H1 (cell line): ENCODE measurements around the gene FBXO47. TPM values are rescaled to one million over a fixed set of nuclear protein-coding genes. Genes with fewer than 3 reads are reported as not detected.

Experiments
- CTCF ChIA-PET: fragments of 300-600 bp; sonication (Branson Sonifier 250); formaldehyde crosslinking; loops from one replicate; lab custom pipeline; 2021; ENCODE audit not compliant: partially characterized antibody; lab: Charles Lee
- POLR2A ChIA-PET: fragments of 300-600 bp; sonication (Branson Sonifier 250); formaldehyde crosslinking; loops from one replicate; lab custom pipeline; 2021; ENCODE audit warnings: inconsistent platforms; ENCODE audit not compliant: partially characterized antibody; lab: Charles Lee
- DNase-seq, 2 experiments: peaks; one replicate each; pipeline versions ENCODE4 v3.0.0 to v3.0.0-alpha.2; 2010 to 2022; ENCODE audit warnings: low spot score in 2 of 2, low read depth in 1 of 2, mixed read lengths in 1 of 2
- FAIRE-seq: peaks from 2 replicates; lab custom pipeline; 2011; peaks lifted over from hg19 to GRCh38; lab: Jason Lieb, UNC
- H2AFZ ChIP-seq: 2 replicates; pipeline ENCODE4 v1.8.1; 2012; ENCODE audit warnings: low read length, inconsistent platforms
- H2AK5ac ChIP-seq: 2 replicates; pipeline ENCODE4 v1.6.1; 2013; ENCODE audit warnings: low read depth, low read length
- H2BK120ac ChIP-seq: replicated peaks from 2 replicates; pipeline ENCODE3; 2013; ENCODE audit warnings: low read depth, low read length, inconsistent platforms
- H2BK12ac ChIP-seq: 2 replicates; pipeline ENCODE4 v1.6.1; 2013; ENCODE audit warnings: low read depth, low read length
- H2BK15ac ChIP-seq: 2 replicates; pipeline ENCODE4 v1.6.1; 2013; ENCODE audit warnings: low read length
- H2BK20ac ChIP-seq: 2 replicates; pipeline ENCODE4 v1.6.1; 2013; ENCODE audit warnings: low read length
- H2BK5ac ChIP-seq: 2 replicates; pipeline ENCODE4 v1.6.1; 2013; ENCODE audit warnings: low read depth, low read length
- H3K14ac ChIP-seq: 2 replicates; pipeline ENCODE4 v1.6.1; 2013; ENCODE audit warnings: inconsistent platforms; ENCODE audit not compliant: insufficient read length
- H3K18ac ChIP-seq: 2 replicates; pipeline ENCODE4 v1.6.1; 2013; ENCODE audit warnings: low read length; ENCODE audit errors: extremely low read depth
- H3K23ac ChIP-seq: 2 replicates; pipeline ENCODE4 v1.6.1; 2013; ENCODE audit warnings: inconsistent platforms; ENCODE audit not compliant: insufficient read length
- H3K23me2 ChIP-seq: 2 replicates; pipeline ENCODE4 v1.6.1; 2013; ENCODE audit warnings: low read depth, low read length
- H3K27ac ChIP-seq: 2 replicates; pipeline ENCODE4 v1.6.1; 2011; ENCODE audit warnings: low read depth, low read length, inconsistent platforms
- H3K27me3 ChIP-seq, 4 experiments: replicated peaks in 1 of 4; 1 replicate in 1 of 4; 2 replicates in 3 of 4; pipeline versions ENCODE4 v1.6.1 to v1.8.1; 2011 to 2013; ENCODE audit warnings: low read length in 3 of 4, mild to moderate bottlenecking in 3 of 4, inconsistent platforms in 2 of 4, mixed read lengths in 2 of 4, moderate library complexity in 1 of 4; ENCODE audit not compliant: control insufficient read depth in 3 of 4, insufficient read depth in 3 of 4; ENCODE audit errors: extremely low read depth in 1 of 4
- H3K36me3 ChIP-seq, 4 experiments: 2 replicates each; pipeline versions ENCODE4 v1.6.1 to v1.8.1; 2011 to 2013; ENCODE audit warnings: mild to moderate bottlenecking in 4 of 4, low read length in 3 of 4, moderate library complexity in 2 of 4, control low read depth in 1 of 4, inconsistent platforms in 1 of 4; ENCODE audit not compliant: insufficient read depth in 4 of 4, control insufficient read depth in 2 of 4
- H3K4ac ChIP-seq: replicated peaks from 2 replicates; pipeline ENCODE3; 2013; ENCODE audit warnings: low read length, low read depth, mixed read lengths, inconsistent platforms; ENCODE audit not compliant: insufficient read length
- H3K4me1 ChIP-seq, 4 experiments: replicated peaks in 1 of 4; 1 replicate in 1 of 4; 2 replicates in 3 of 4; pipeline versions ENCODE4 v1.6.1 to v1.8.1; 2011 to 2013; ENCODE audit warnings: low read length in 3 of 4, inconsistent platforms in 2 of 4, mixed read lengths in 1 of 4; ENCODE audit not compliant: insufficient read depth in 4 of 4, control insufficient read depth in 3 of 4
- H3K4me2 ChIP-seq, 2 experiments: 2 replicates each; pipeline versions ENCODE4 v1.6.1 to v1.8.1; 2011 to 2013; ENCODE audit warnings: low read depth in 2 of 2, low read length in 2 of 2, control low read depth in 1 of 2, inconsistent platforms in 1 of 2, mild to moderate bottlenecking in 1 of 2; ENCODE audit not compliant: insufficient read depth in 1 of 2
- H3K4me3 ChIP-seq, 4 experiments: fragments of 200-600, 300-600 bp in 1 of 4; sonication (generic), shearing (Covaris generic), sonication (Bioruptor Twin) in 1 of 4; 2 replicates each; pipeline versions ENCODE4 v1.5.1 to v1.8.1; 2011 to 2016; ENCODE audit warnings: low read length in 4 of 4, low read depth in 3 of 4, control low read depth in 2 of 4, inconsistent platforms in 2 of 4, mild to moderate bottlenecking in 2 of 4, mixed read lengths in 1 of 4, moderate library complexity in 1 of 4; ENCODE audit not compliant: insufficient read depth in 2 of 4; ENCODE audit errors: extremely low read depth in 1 of 4
- H3K56ac ChIP-seq: replicated peaks from 2 replicates; pipeline ENCODE3; 2013; ENCODE audit warnings: low read depth, mild to moderate bottlenecking, mixed read lengths, low read length, inconsistent platforms; ENCODE audit not compliant: insufficient read length
- H3K79me1 ChIP-seq: 2 replicates; pipeline ENCODE4 v1.6.1; 2013; ENCODE audit warnings: low read depth, low read length, control low read depth
- H3K79me2 ChIP-seq, 2 experiments: 2 replicates each; pipeline versions ENCODE4 v1.6.1 to v1.8.1; 2012 to 2013; ENCODE audit warnings: low read length in 2 of 2, mild to moderate bottlenecking in 2 of 2, inconsistent platforms in 1 of 2; ENCODE audit not compliant: insufficient read depth in 2 of 2, control insufficient read depth in 1 of 2
- H3K9ac ChIP-seq, 4 experiments: replicated peaks in 1 of 4; 1 replicate in 1 of 4; 2 replicates in 3 of 4; pipeline versions ENCODE4 v1.6.1 to v1.8.1; 2011 to 2013; ENCODE audit warnings: low read depth in 3 of 4, low read length in 3 of 4, control low read depth in 2 of 4, mild to moderate bottlenecking in 2 of 4, moderate library complexity in 2 of 4, inconsistent platforms in 1 of 4; ENCODE audit errors: extremely low read depth in 1 of 4
- H3K9me3 ChIP-seq, 2 experiments: 2 replicates each; pipeline versions ENCODE4 v1.6.1 to v1.8.1; 2012 to 2013; ENCODE audit warnings: mild to moderate bottlenecking in 2 of 2, moderate library complexity in 2 of 2, control low read depth in 1 of 2, inconsistent platforms in 1 of 2, low read depth in 1 of 2, low read length in 1 of 2, mixed read lengths in 1 of 2; ENCODE audit not compliant: insufficient read depth in 2 of 2
- H4K20me1 ChIP-seq, 2 experiments: replicated peaks in 1 of 2; 2 replicates each; pipeline versions ENCODE3 to v1.8.1; 2011 to 2013; ENCODE audit warnings: inconsistent platforms in 2 of 2, low read length in 2 of 2, mild to moderate bottlenecking in 1 of 2; ENCODE audit not compliant: insufficient read depth in 2 of 2, control insufficient read depth in 1 of 2
- H4K5ac ChIP-seq: 2 replicates; pipeline ENCODE4 v1.6.1; 2013; ENCODE audit warnings: low read length, low read depth, mixed read lengths, inconsistent platforms; ENCODE audit not compliant: insufficient read length
- H4K8ac ChIP-seq: 2 replicates; pipeline ENCODE4 v1.8.0; 2013; ENCODE audit warnings: mild to moderate bottlenecking, moderate library complexity, low read length, inconsistent platforms; ENCODE audit not compliant: insufficient read depth; ENCODE audit errors: extremely low read depth
- H4K91ac ChIP-seq: replicated peaks from 2 replicates; pipeline ENCODE3; 2013; ENCODE audit warnings: low read length, mixed read lengths, inconsistent platforms; ENCODE audit not compliant: insufficient read length
- CREB1 ChIP-seq: IDR thresholded peaks from 2 replicates; pipeline ENCODE4 v1.6.1; 2012; ENCODE audit warnings: inconsistent platforms
- EGR1 ChIP-seq: IDR thresholded peaks from 2 replicates; pipeline ENCODE4 v1.6.1; 2011; ENCODE audit warnings: low read depth, low read length, borderline replicate concordance
- EZH2 ChIP-seq: fragments of 200-600 bp; sonication (generic); IDR thresholded peaks from 2 replicates; pipeline ENCODE4 v1.7.1; 2012; ENCODE audit warnings: low read depth, mild to moderate bottlenecking, moderate library complexity, low read length, inconsistent platforms; ENCODE audit not compliant: severe bottlenecking
- FOSL1 ChIP-seq: IDR thresholded peaks from 2 replicates; pipeline ENCODE4 v1.6.1; 2011; ENCODE audit warnings: mild to moderate bottlenecking, low read depth, low read length, moderate library complexity; ENCODE audit not compliant: insufficient read depth
- HDAC6 ChIP-seq: IDR thresholded peaks from one replicate; pipeline ENCODE4 v1.7.1; 2012; ENCODE audit warnings: low read depth, mild to moderate bottlenecking, inconsistent platforms, low read length, moderate library complexity
- KDM1A ChIP-seq: fragments of 200-600, 300-600 bp; sonication (generic); IDR thresholded peaks from 2 replicates; pipeline ENCODE4 v1.7.1; 2016; ENCODE audit warnings: mild to moderate bottlenecking, low read length, borderline replicate concordance
- KDM5A ChIP-seq: fragments of 200-600 bp; IDR thresholded peaks from 2 replicates; pipeline ENCODE4 v1.7.1; 2012; ENCODE audit warnings: mild to moderate bottlenecking, low read length, inconsistent platforms, mixed read lengths
- RBBP5 ChIP-seq: IDR thresholded peaks from 2 replicates; pipeline ENCODE4 v1.7.1; 2012; ENCODE audit warnings: low read depth, mild to moderate bottlenecking, inconsistent platforms, low read length, moderate library complexity, borderline replicate concordance
- SIRT6 ChIP-seq: IDR thresholded peaks from one replicate; pipeline ENCODE4 v1.7.1; 2012; ENCODE audit warnings: low read length, inconsistent platforms
- SP2 ChIP-seq: IDR thresholded peaks from 2 replicates; pipeline ENCODE4 v1.6.1; 2012; ENCODE audit warnings: mild to moderate bottlenecking, low read length, inconsistent platforms
- SRF ChIP-seq: IDR thresholded peaks from 2 replicates; pipeline ENCODE4 v1.6.1; 2011; ENCODE audit warnings: mild to moderate bottlenecking, low read depth, low read length, moderate library complexity
- SUZ12 ChIP-seq: fragments of 200-600 bp; sonication (generic); IDR thresholded peaks from 2 replicates; pipeline ENCODE4 v1.6.1; 2012; ENCODE audit warnings: mild to moderate bottlenecking, inconsistent platforms, low read length, moderate library complexity, mixed read lengths
- WGBS, 2 experiments: shearing (Covaris generic) in 1 of 2; methylation state at CpG; one replicate each; pipeline versions ENCODE4 v1.1.6 to v1.1.7; 2013 to 2015; ENCODE audit warnings: low lambda C conversion rate in 2 of 2, mixed read lengths in 2 of 2, inconsistent platforms in 1 of 2, low coverage in 1 of 2, missing lambda C conversion rate in 1 of 2; ENCODE audit not compliant: insufficient replicate concordance in 2 of 2, insufficient coverage in 1 of 2, insufficient read length in 1 of 2; ENCODE audit errors: extremely low coverage in 1 of 2, missing lambda C conversion rate in 1 of 2; 5-methylcytosine and 5-hydroxymethylcytosine counted together
- polyA plus RNA-seq, 7 experiments: library from polyadenylated mRNA; depleted of rRNA in 3 of 7; stranded (reverse) in 5 of 7; unstranded in 2 of 7; fragments of >200 nt in 5 of 7; fragments of 200-250 nt in 2 of 7; gene quantifications; 1 replicate in 5 of 7; 2 replicates in 1 of 7; 4 replicates in 1 of 7; pipeline versions ENCODE4 v1.2.1 to v1.2.3, GENCODE V29; 2011 to 2013; ENCODE audit warnings: missing spikeins in 2 of 7, mixed read lengths in 2 of 7
- total RNA-seq: library from RNA; stranded (reverse); fragmentation: NEBNext Ultra II Directional; extraction: Animal tissue kit (Norgen Biotek cat#: 25700); gene quantifications from 2 replicates; pipeline ENCODE4 v1.2.1, GENCODE V29; 2021

Gene FBXO47
- total and polyA plus RNA-seq, 2 of the 8 experiments (the other 6 are each of a cell fraction or from before 2014, with no cell fraction given) = not detected

DNA sequence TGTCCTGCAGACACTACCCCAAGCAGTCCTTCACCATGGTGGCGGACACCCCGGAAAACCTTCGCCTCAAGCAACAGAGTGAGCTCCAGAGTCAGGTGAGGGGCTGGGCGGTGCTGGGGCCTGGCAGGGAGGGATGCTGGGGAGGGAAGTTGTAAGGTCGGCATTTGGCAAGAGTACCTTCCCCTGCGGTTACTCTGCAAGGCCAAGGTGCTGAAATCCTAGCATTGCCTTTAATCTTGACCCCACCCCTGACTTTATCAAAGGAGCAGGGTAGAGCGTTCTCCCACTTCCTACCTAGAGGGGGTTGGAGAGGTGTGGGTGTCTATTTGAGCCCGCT is 76.8 kb downstream of the FBXO47 start:
- 86% methylated on average over 8 of the region's 8 CpGs; no CpG with 5 or more reads in 1 of the 2 experiments for WGBS, 2 experiments
- peaks cover 2 to 16% (median 9%) of the 10 kb centered on the region in 4 experiments for H3K4me1 ChIP-seq
- H4K20me1 ChIP-seq = peaks cover 6 to 18% of the 10 kb centered on the region in 2 experiments
- H4K91ac ChIP-seq = no peak overlapping the region
- H3K23me2 ChIP-seq = no peaks in the 10 kb centered on the region
- no peak overlapping the region for H2BK20ac ChIP-seq
- H3K27ac ChIP-seq = no peak overlapping the region; the same call in 1 of the 2 replicates
- DNase-seq = no peak
- no peak overlapping the region for H4K5ac ChIP-seq
- no peak overlapping the region for H3K18ac ChIP-seq
- no peak overlapping the region for H2BK12ac ChIP-seq
- H3K14ac ChIP-seq = no peak overlapping the region
- peaks cover 8% of the 10 kb centered on the region for H3K79me1 ChIP-seq
- H3K9me3 ChIP-seq = no peaks in the 10 kb centered on the region
- H3K79me2 ChIP-seq = peaks cover 0 to 34% of the 10 kb centered on the region in 2 experiments; a peak in 2 of 4 replicates
- H4K8ac ChIP-seq = no peak overlapping the region
- no peak overlapping the region for H3K4me2 ChIP-seq
- no peaks in the 10 kb centered on the region for H3K27me3 ChIP-seq
- no peak overlapping the region for H3K56ac ChIP-seq
- no peak overlapping the region for H2AFZ ChIP-seq
- no peak overlapping the region for H3K23ac ChIP-seq
- no peak overlapping the region for H2BK5ac ChIP-seq
- no peak overlapping the region for H2BK15ac ChIP-seq
- no peak for TF ChIP-seq EGR1
- no peak for TF ChIP-seq KDM5A
- no peak for TF ChIP-seq CREB1
- no peak for TF ChIP-seq RBBP5
- no peak for TF ChIP-seq FOSL1
- TF ChIP-seq SRF = no peak
- TF ChIP-seq SIRT6 = no peak
- no peak for TF ChIP-seq KDM1A
- no peak for TF ChIP-seq SUZ12
- TF ChIP-seq HDAC6 = no peak
- TF ChIP-seq SP2 = no peak
- no peak for TF ChIP-seq EZH2
- H2AK5ac ChIP-seq = no peak overlapping the region
- ChIA-PET POLR2A (interaction anchor here (0.9 kb wide), 1 partner anchor 14 kb away, joined by 4 read pairs; no protein-coding TSS in a partner anchor), CTCF (interaction anchor here (1.6 kb wide), 1 partner anchor 25 kb away, joined by 4 read pairs; no protein-coding TSS in a partner anchor)
- H3K36me3 ChIP-seq = peaks cover 0 to 18% (median 12%) of the 10 kb centered on the region in 4 experiments; a peak in 7 of 8 replicates
- H3K9ac ChIP-seq = no peak overlapping the region
- no peak for FAIRE-seq
- H3K4ac ChIP-seq = no peak overlapping the region
- no peak overlapping the region for H2BK120ac ChIP-seq
- no peak overlapping the region for H3K4me3 ChIP-seq
